Measurements from ENCODE around the gene RAB40C. TPM values are rescaled to one million over a fixed set of nuclear protein-coding genes. Genes with fewer than 3 reads are reported as not detected.

Gene RAB40C
- total and polyA plus RNA-seq, 2 donors (not counting 1 experiment from before 2014, with no cell fraction given), result 12.7 to 26.9 TPM

GRCh38 chr16:556474-557173, 33.2 kb upstream of the RAB40C start:
- CTCF ChIA-PET, result no interaction called here

More at GRCh38 chr16:556474-557173, 33.2 kb upstream of the RAB40C start:
- Histone ChIP-seq H3K36me3 (replicated peaks in 1 of 2; ENCODE audit: control extremely low read depth in 1 of 2, control insufficient read depth in 1 of 2, extremely low read depth in 1 of 2, insufficient read depth in 2 of 2, low read length in 1 of 2) (peaks cover 0 to 4% of the 10 kb centered on the region in 2 experiments), H3K27me3 (replicated peaks in 1 of 4; ENCODE audit: control extremely low read depth in 1 of 4, control insufficient read depth in 3 of 4, insufficient read depth in 4 of 4, low read length in 3 of 4) (peaks cover 0 to 29% (median 9%) of the 10 kb centered on the region in 4 experiments), H3K4me2 (replicated peaks; ENCODE audit: low read depth, low read length, poor library complexity, severe bottlenecking) (no peak overlapping the region), H3K27ac (ENCODE audit: low read length in 2 of 2) (no peak overlapping the region), H3K9me3 (ENCODE audit: control extremely low read depth in 1 of 3, control insufficient read depth in 2 of 3, insufficient read depth in 1 of 3, low read length in 2 of 3) (peaks cover 0 to 7% (median 0%) of the 10 kb centered on the region in 3 donors), H4K20me1 (ENCODE audit: control insufficient read depth, insufficient read depth, low read length, poor library complexity, severe bottlenecking) (no peaks in the 10 kb centered on the region), H3K9ac (ENCODE audit: low read length) (no peak overlapping the region), H3K4me3 (ENCODE audit: control extremely low read depth in 1 of 5, extremely low read depth in 1 of 5, insufficient read depth in 1 of 5, low read depth in 2 of 5, low read length in 4 of 5) (no peak overlapping the region), H2AFZ (ENCODE audit: insufficient read depth, low read depth, low read length, poor library complexity, severe bottlenecking) (no peak overlapping the region), H3K79me2 (ENCODE audit: control insufficient read depth, insufficient read depth, low read length) (no peaks in the 10 kb centered on the region), H3K4me1 (ENCODE audit: control insufficient read depth in 2 of 2, insufficient read depth in 2 of 2, low read length in 2 of 2) (peaks cover 3 to 6% of the 10 kb centered on the region in 2 donors)
- Mint-ChIP-seq H3K9me3 (ENCODE audit: insufficient read depth) (no peaks in the 10 kb centered on the region), H3K27ac (no peak overlapping the region), H3K4me1 (no peaks in the 10 kb centered on the region), H3K4me3 (no peak overlapping the region), H3K27me3 (peaks cover 4% of the 10 kb centered on the region)
- ATAC-seq (ENCODE audit: low read depth) (no peak), DNase-seq (no peak)
- WGBS (ENCODE audit: insufficient coverage), result 92% methylated on average over 31 of the region's 32 CpGs
- POLR2A ChIA-PET, result no interaction called here
- no peak for TF ChIP-seq CTCF (IDR thresholded peaks at IDR 0.05)
- TF ChIP-seq EZH2 (IDR thresholded peaks at IDR 0.05; ENCODE audit: borderline replicate concordance, insufficient read depth, low read depth, low read length, poor library complexity, severe bottlenecking), result no peak
- intact Hi-C loops (cut with micrococcal nuclease), result no loop called here

All from B cell (primary cell).